Measurements from ENCODE around the gene SOX8.

The SOX8 gene

DNA sequence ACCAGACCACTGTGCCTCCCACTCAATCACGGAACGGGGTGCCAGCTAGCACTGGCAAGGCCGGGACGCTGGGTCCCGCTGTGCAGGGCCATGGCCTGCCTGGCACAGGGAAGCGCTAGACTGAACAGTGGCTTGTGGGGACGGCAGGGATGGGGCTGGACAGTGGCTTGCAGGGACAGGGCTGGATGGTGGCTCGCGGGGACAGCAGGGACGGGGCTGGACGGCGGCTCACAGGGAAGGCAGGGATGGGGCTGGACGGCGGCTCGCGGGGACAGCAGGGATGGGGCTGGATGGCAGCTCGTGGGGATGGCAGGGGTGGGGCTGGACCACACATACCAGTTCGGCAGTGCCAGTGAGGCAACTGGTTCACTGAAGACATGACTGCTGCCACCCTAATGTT, 43.4 kb upstream of the SOX8 start (continued):
- TF ChIP-seq, protein P1, sequence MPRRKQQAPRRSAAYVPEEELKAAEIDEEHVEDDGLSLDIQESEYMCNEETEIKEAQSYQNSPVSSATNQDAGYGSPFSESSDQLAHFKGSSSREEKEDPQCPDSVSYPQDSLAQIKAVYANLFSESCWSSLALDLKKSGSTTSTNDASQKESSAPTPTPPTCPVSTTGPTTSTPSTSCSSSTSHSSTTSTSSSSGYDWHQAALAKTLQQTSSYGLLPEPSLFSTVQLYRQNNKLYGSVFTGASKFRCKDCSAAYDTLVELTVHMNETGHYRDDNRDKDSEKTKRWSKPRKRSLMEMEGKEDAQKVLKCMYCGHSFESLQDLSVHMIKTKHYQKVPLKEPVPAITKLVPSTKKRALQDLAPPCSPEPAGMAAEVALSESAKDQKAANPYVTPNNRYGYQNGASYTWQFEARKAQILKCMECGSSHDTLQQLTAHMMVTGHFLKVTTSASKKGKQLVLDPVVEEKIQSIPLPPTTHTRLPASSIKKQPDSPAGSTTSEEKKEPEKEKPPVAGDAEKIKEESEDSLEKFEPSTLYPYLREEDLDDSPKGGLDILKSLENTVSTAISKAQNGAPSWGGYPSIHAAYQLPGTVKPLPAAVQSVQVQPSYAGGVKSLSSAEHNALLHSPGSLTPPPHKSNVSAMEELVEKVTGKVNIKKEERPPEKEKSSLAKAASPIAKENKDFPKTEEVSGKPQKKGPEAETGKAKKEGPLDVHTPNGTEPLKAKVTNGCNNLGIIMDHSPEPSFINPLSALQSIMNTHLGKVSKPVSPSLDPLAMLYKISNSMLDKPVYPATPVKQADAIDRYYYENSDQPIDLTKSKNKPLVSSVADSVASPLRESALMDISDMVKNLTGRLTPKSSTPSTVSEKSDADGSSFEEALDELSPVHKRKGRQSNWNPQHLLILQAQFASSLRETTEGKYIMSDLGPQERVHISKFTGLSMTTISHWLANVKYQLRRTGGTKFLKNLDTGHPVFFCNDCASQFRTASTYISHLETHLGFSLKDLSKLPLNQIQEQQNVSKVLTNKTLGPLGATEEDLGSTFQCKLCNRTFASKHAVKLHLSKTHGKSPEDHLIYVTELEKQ (tag by site-specific recombination; IDR thresholded peaks at IDR 0.05; ENCODE audit: borderline replicate concordance) = no peak
- no peak for TF ChIP-seq KLF9 (tag by site-specific recombination; IDR thresholded peaks at IDR 0.05; ENCODE audit: low read depth)
- no peak for TF ChIP-seq GLI2 (tag by site-specific recombination; IDR thresholded peaks at IDR 0.05; ENCODE audit: borderline replicate concordance, low read depth)
- no peak for TF ChIP-seq ZNF169 (tag by site-specific recombination; IDR thresholded peaks at IDR 0.05)

GRCh38 chr16:938752-939151, 42.8 kb upstream of the SOX8 start:
- Histone ChIP-seq H3K27ac (ENCODE audit: extremely low read depth, low read depth, low read length) (no peak overlapping the region), H3K4me1 (ENCODE audit: control insufficient read depth, insufficient read depth, low read length) (no peaks in the 10 kb centered on the region), H3K9me3 (ENCODE audit: control insufficient read depth, insufficient read depth, low read depth, low read length) (no peaks in the 10 kb centered on the region), H3K36me3 (ENCODE audit: control insufficient read depth in 2 of 2, insufficient read depth in 1 of 2, low read length in 2 of 2) (no peaks in the 10 kb centered on the region; a peak in 1 of 3 replicates), H3K4me3 (ENCODE audit: low read depth, low read length) (no peak overlapping the region)
- POLR2A ChIA-PET = no interaction called here
- no peak for TF ChIP-seq ZBTB49 (tag by site-specific recombination; IDR thresholded peaks at IDR 0.05; ENCODE audit: low read depth)
- no peak for TF ChIP-seq ZNF423 (tag by site-specific recombination; IDR thresholded peaks at IDR 0.05)
- CTCF ChIA-PET = no interaction called here

DNA sequence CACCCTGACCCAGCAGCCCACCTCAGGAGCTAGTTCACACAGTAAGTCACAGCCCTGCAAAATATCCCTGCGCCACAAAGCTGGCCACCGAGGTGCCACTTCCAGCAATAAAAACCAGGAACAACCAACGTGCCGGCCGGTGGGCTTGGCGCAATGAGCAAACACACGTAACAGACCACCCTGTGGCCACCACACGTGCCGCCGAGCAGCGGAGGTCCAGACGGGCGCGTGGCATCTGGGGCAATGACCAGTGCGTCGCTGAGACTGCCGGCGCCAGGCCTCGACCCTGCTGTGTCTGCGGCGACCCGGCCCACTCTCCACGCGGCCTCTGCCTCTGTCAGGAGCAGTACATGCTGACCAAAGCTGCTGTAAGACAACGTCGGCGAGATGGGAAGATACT, 42.3 kb upstream of the SOX8 start:
- ChIA-PET CTCF (no interaction called here), POLR2A (no interaction called here)
- TF ChIP-seq ZNF214 (tag by site-specific recombination; IDR thresholded peaks at IDR 0.05; ENCODE audit: borderline replicate concordance) (no peak), YY2 (tag by site-specific recombination; IDR thresholded peaks at IDR 0.05) (no peak), ZNF596 (tag by site-specific recombination; IDR thresholded peaks at IDR 0.05) (no peak), ZNF626 (tag by site-specific recombination; IDR thresholded peaks at IDR 0.05) (no peak), ZFHX2 (tag by site-specific recombination; conservative IDR thresholded peaks at IDR 0.05) (no peak), SP2 (tag by site-specific recombination; IDR thresholded peaks at IDR 0.05) (no peak), ZBTB48 (tag by site-specific recombination; IDR thresholded peaks at IDR 0.05) (no peak), ZNF510 (tag by site-specific recombination; IDR thresholded peaks at IDR 0.05; ENCODE audit: insufficient replicate concordance) (no peak), ZNF747 (tag by site-specific recombination; IDR thresholded peaks at IDR 0.05) (no peak), ZNF398 (tag by site-specific recombination; IDR thresholded peaks at IDR 0.05) (no peak), PBX3 (CRISPR knock-in tag; IDR thresholded peaks at IDR 0.05) (no peak), ZNF48 (tag by site-specific recombination; IDR thresholded peaks at IDR 0.05) (no peak)
- no peaks in the 10 kb centered on the region; a peak in 1 of 3 replicates for H3K36me3 ChIP-seq (ENCODE audit: control insufficient read depth in 2 of 2, insufficient read depth in 1 of 2, low read length in 2 of 2)
- H3K4me1 ChIP-seq (ENCODE audit: control insufficient read depth, insufficient read depth, low read length) = no peaks in the 10 kb centered on the region
- H3K9me3 ChIP-seq (ENCODE audit: control insufficient read depth, insufficient read depth, low read depth, low read length) = no peaks in the 10 kb centered on the region
- no peak overlapping the region for H3K27ac ChIP-seq (ENCODE audit: extremely low read depth, low read depth, low read length)
- H3K4me3 ChIP-seq (ENCODE audit: low read depth, low read length) = no peak overlapping the region

Measured in HEK293 (cell line).